ENCODE results near the gene TNIK.
"Not testable (repeated sequence)": the region's sequence is repeated elsewhere in the genome, so short reads cannot be mapped to it uniquely, and the experiment has no call there.

The TNIK gene

GRCh38 chr3:171445620-171446204, 14.5 kb downstream of the TNIK start:
- no peak for DNase-seq

GRCh38 chr3:171444001-171444690, 16.1 kb downstream of the TNIK start:
- DNase-seq, result no peak

- no peak for DNase-seq
These were observed 16.8 kb downstream of the TNIK start for GRCh38 chr3:171443211-171443957.

GRCh38 chr3:171442184-171442583, 18.0 kb downstream of the TNIK start:
- no peak for DNase-seq

- no peak for DNase-seq
These were observed 18.8 kb downstream of the TNIK start for GRCh38 chr3:171441381-171441780.

GRCh38 chr3:171439996-171440395, 20.2 kb downstream of the TNIK start:
- DNase-seq, result no peak

- DNase-seq, result no peak
These were observed 23.0 kb downstream of the TNIK start for GRCh38 chr3:171437115-171437756.

- DNase-seq, result no peak
These were observed 23.8 kb downstream of the TNIK start for GRCh38 chr3:171436380-171436779.

GRCh38 chr3:171435757-171436156, 24.4 kb downstream of the TNIK start:
- DNase-seq, result no peak

GRCh38 chr3:171435143-171435542, 25.1 kb downstream of the TNIK start:
- DNase-seq, result no peak

GRCh38 chr3:171432548-171432947, 27.7 kb downstream of the TNIK start:
- DNase-seq, result no peak

GRCh38 chr3:171431550-171431949, 28.7 kb downstream of the TNIK start:
- DNase-seq, result no peak

- no peak for DNase-seq
These were observed 29.7 kb downstream of the TNIK start for GRCh38 chr3:171430530-171430929.

- no peak for DNase-seq
These were observed 30.6 kb downstream of the TNIK start for GRCh38 chr3:171429635-171430034.

GRCh38 chr3:171428892-171429291, 31.3 kb downstream of the TNIK start:
- no peak for DNase-seq

GRCh38 chr3:171428321-171428787, 31.9 kb downstream of the TNIK start:
- no peak for DNase-seq

GRCh38 chr3:171427771-171428320, 32.4 kb downstream of the TNIK start:
- no peak for DNase-seq

GRCh38 chr3:171424063-171424462, 36.1 kb downstream of the TNIK start:
- DNase-seq, result not testable (repeated sequence)

GRCh38 chr3:171422855-171423254, 37.4 kb downstream of the TNIK start:
- DNase-seq, result not testable (repeated sequence)

GRCh38 chr3:171420667-171421066, 39.5 kb downstream of the TNIK start:
- DNase-seq, result no peak

- DNase-seq, result no peak
These were observed 40.7 kb downstream of the TNIK start for GRCh38 chr3:171419457-171419856.

GRCh38 chr3:171417813-171418212, 42.4 kb downstream of the TNIK start:
- DNase-seq, result no peak

- DNase-seq, result no peak
These were observed 43.1 kb downstream of the TNIK start for GRCh38 chr3:171417137-171417536.

Data from NCI-H1436 treated with DMSO at 0.1 percent for 48 hours (cell line).